Measurements from ENCODE around the gene RNF213.
A peak's percentile ranks its signal among the peaks of the same experiment; 100 is the strongest.

The RNF213 gene

DNA sequence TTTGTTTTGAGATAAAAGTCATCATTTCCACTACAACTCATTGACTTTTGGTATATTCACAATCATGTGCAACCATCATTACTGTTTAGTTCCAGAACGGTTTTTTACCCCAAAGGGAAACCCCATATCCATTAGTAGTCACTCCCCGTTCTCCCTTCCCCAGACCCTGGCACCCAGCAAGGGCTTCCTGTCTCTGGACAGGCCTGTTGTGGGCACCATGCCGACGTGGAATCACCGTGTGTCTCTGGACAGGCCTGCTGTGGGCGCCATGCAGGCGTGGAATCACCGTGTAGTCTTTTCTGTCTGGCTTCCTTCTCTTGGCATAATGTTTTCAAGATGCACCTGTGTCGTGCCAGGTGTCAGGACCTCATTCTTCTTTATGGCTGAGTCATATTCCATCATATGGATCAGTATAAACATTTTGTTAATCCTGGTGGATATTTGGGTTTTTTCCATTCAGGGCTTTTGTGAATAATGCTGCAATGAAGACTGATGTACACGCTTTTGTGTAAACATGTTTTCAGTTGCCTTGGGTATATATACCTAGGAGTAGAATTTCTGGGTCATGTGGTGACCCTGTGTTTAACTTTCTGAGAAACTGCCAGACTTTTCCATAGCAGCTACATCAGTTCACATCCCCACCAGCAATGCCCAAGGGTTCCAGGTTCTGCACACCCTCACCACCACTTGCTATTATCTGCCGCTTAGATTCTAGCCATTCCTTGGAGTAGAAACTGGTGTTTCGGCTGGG, 173.4 kb downstream of the RNF213 start:
- no peak for DNase-seq (ENCODE audit: low spot score)

DNA sequence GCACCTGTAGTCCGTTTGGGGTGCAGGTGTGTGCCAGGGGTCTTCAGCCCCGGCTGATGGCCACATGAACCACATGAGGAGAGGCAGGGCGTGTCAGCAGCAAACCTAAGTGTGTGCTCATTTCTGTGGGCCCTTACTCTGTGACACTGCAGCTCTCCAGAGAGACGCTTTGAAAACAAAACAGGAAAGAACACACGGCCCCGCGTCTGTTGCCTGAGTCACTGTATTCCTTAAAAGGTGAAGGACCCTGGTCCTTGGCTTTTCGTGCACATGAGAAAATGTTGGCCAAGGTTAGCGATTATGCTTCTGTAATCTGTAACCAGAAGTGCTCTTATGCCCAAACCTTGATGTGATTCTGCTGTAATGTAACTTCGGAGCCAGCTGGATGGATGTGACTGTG, 176.9 kb downstream of the RNF213 start:
- no peak for DNase-seq (ENCODE audit: low spot score)

DNA sequence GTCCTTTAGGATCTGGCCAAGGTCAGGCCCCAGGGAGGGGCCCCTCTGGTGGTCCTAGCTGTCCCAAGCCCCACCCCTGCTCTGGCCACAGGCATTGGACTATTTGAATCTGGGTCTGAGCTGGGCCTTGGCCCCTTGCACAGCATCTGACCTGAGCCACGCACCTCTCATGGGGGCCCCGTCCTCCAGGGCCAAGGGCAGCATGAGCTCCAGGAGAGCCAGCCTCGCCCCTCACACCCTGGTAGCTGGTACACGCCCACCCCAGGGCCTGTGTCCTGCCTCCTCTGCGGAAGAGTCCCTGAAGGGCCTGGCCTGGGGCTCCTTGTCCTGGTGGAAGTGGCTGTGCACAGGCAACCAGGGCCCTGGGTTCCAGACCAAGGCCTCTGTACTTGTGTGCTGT, 178.2 kb downstream of the RNF213 start:
- no peak for DNase-seq (ENCODE audit: low spot score)

DNA sequence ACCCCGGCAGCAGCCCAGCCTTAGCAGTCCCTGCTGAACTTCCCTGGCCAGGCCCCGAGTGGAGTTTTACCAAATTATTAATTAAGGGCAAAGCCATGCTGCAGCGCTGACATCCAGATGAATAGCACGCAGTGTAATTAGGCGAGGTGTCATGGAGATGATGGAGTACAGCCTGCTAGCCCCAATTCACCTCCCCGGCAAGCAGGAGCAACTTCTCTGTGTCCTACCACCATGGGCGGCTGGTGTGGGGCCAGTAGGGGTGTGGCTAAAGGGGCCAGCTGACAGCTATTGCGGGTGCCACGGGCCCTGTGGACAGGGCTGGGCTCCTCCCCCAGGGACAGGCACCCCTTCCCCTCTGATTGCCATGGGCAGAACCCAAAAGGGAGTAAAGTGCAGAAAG, 178.8 kb downstream of the RNF213 start:
- no peak for DNase-seq (ENCODE audit: low spot score)

- peak; percentile 72 for DNase-seq (ENCODE audit: low spot score)
Observed at GRCh38 chr17:80441133-80441578, 180.5 kb downstream of the RNF213 start.

DNA sequence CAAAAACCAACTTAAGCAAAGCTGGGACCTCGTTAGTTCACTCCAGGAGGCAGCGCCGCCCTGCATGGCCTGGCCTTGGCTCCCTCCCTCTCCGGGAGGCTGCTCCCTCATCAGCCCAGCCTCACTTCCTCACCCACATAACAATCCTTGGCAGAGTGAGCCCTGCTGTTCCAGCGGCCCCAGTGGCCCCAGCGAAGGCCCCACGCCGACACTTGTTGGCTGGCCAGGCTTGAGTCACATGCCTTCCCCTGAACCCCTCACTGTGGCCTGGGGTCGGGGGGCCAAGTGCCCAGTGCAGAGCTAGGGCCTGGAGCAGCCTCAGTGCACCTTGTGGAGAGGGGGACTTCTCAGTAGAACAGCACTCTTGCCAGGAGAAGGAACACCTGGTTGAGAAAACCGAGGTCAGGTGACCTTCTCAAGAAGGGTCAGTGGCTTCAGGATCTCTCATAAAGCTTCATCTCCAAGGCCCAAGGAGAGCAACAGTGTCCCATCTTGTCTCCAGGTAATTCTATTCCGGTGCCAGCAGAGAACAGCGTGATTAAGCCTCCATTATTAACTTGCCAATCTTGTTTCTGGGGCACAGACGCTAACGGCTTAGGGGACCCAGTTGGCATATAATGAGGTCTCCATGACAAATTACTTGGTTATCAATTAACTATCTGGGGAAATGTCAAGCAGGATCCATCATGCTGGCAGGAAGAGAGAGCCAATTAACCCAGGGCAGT, 181.1 kb downstream of the RNF213 start:
- no peak for DNase-seq (ENCODE audit: low spot score)

DNA sequence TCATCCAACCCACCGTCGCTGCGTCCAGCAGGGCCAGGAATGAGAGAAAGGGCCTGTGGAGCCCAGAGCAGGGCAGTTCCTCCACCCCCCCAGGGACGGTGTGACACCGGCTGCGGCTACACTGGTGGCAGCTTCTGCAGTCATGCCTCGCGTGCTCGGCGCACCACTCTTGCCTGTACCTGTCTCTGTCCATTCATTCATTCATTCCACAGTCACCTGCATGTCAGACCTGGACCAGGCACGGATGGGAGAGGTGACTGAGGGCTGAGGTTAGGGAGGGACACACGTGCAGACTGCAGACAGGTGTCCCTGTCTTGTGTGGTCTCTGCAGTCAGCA, 181.6 kb downstream of the RNF213 start:
- no peak for DNase-seq (ENCODE audit: low spot score)

DNA sequence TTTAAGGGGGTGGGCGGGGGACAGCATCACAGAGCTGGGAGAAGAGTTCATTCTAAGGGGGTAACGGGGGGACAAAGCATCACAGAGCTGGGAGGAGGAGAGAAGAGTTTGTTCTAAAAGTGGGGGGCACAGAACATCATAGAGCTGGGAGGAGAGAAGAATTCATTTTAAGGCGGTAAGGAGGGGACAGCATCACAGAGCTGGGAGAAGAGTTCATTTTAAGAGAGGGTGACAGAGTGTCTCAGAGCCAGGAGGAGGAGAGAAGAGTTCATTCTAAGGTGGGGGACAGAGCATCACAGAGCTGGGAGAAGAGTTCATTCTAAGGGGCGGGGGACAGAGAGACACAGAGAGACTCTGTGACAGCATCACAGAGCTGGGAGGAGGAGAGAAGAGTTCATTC, 182.1 kb downstream of the RNF213 start:
- no peak for DNase-seq (ENCODE audit: low spot score)

GRCh38 chr17:80443498-80443897, 182.8 kb downstream of the RNF213 start:
- no peak for DNase-seq (ENCODE audit: low spot score)

GRCh38 chr17:80443916-80444643, 183.4 kb downstream of the RNF213 start:
- no peak for DNase-seq (ENCODE audit: low spot score)

- no peak for DNase-seq (ENCODE audit: low spot score)
Observed at GRCh38 chr17:80444644-80444979, 184.0 kb downstream of the RNF213 start.

DNA sequence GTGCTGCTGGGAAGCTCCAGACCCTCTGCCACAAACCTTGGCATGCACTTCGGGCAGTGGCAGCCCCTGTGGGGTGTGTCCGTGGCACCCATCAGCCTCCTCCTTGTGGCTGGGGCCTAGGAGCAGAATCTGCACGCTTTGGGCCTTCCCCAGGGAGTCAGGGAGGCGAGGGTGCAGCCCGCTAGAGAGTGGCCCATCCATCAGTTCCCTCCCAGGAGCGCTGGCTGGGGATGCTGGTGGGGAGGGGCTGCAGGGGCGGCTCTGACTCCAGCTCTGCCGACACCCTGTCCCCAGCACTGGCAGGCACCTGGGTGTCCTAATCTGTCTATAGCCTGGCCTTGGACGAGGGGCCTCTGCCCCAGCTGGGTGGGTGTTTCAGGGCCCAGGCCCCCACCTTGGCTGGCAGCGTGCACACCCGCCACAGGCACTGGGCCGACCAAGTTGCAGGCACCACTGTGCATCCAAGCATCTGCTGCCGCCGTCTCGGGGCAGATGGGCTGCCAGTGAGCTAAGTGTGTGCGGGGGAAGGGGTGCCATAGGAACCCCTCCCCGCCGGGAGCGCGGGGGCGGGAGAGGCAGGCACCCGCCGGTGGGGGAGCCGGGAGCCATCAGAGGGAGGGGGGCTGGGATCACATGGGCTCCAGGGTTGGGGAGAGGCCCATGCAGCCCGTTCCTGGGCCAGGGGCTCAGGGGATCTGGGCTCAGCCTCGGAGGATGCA, 184.5 kb downstream of the RNF213 start:
- DNase-seq (ENCODE audit: low spot score): no peak

DNA sequence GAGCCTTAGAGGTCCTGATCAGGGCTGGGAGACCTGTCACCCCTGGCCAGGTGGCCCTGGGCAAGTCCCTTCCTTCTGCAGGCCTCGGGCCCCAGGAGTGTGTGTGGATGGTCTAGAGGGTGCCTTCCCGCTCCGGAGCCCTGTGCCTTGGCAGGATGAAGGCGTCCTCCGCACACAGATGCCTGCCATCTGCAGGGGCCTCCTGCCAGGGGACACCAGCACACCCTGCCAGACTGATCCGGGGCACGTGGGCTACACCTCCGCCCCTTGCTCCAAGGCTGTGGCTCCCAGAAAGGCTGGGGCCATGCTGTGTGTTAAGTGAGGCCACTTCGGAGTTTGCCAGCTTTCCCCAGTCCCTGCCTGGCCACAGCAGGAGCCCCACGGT, 185.1 kb downstream of the RNF213 start:
- no peak for DNase-seq (ENCODE audit: low spot score)

GRCh38 chr17:80446645-80447405, 186.2 kb downstream of the RNF213 start:
- peak; percentile 74 for DNase-seq (ENCODE audit: low spot score)

DNA sequence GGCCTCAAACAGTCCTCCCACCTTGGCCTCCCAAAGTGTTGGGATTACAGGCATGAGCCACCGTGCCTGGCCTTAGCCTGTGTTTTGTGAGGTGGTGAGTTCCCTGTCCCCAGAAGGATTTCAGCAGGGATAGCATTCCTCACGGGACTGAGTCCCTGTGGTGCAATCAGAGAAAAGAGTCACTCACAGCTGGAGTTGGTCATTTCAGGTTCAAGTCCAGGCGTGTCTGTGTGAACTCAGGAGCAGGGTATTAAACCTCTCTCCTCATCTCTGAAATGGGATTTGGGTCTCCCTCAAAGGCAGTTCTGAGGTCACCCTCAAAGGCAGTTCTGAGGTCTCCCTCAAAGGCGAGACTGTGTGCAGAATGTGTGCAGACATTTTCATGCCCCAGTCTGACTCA, 187.1 kb downstream of the RNF213 start:
- DNase-seq (ENCODE audit: low spot score): no peak

Measured in hepatic stellate cell (primary cell).